Pancreas (tissue), 10 donors: ENCODE results near the gene ADCY1. TPM values are rescaled to one million over a fixed set of nuclear protein-coding genes. Genes with fewer than 3 reads are reported as not detected.
A peak's percentile ranks its signal among the peaks of the same experiment; 100 is the strongest.

ENCODE experiments used
- ATAC-seq, 4 donors: fragments of 200-7000 bp; cut with Tn5 transposase; one replicate each; pipeline versions ENCODE4 v1.8.0 to v1.9.1; 2020; ENCODE audit warnings: mild to moderate bottlenecking in 4 of 4, moderate library complexity in 4 of 4
- DNase-seq, 6 donors: peaks; one replicate each; pipeline ENCODE4 v3.0.0-alpha.2; 2020
- FAIRE-seq: peaks from 2 replicates; lab custom pipeline; 2012; peaks lifted over from hg19 to GRCh38; lab: Jason Lieb, UNC
- H3K27ac ChIP-seq, 4 donors: fragments of 200-600 bp; sonication (generic); 1 replicate in 3 of 4; 2 replicates in 1 of 4; pipeline versions ENCODE4 v1.5.0 to v1.8.0; 2020
- H3K27me3 ChIP-seq, 4 donors: fragments of 200-600 bp; one replicate each; pipeline ENCODE4 v1.8.0; 2021
- H3K36me3 ChIP-seq, 3 donors: fragments of 200-600 bp; sonication (generic) in 1 of 3; one replicate each; pipeline versions ENCODE4 v1.5.0 to v1.8.0; 2020 to 2021
- H3K4me1 ChIP-seq, 3 donors: fragments of 200-600 bp; one replicate each; pipeline ENCODE4 v1.8.0; 2021
- H3K4me3 ChIP-seq, 4 donors: fragments of 200-600 bp; sonication (generic) in 2 of 4; one replicate each; pipeline versions ENCODE4 v1.5.0 to v1.8.0; 2020 to 2021
- H3K9me3 ChIP-seq, 4 donors: fragments of 200-600 bp; one replicate each; pipeline ENCODE4 v1.8.0; 2021
- whole genome bisulfite sequencing, 2 donors: extraction: QIAGEN DNeasy Blood & Tissue Kit; methylation state at CpG; one replicate each; pipeline ENCODE4 v1.1.7; 2013; 5-methylcytosine and 5-hydroxymethylcytosine counted together
- intact Hi-C, 3 donors: fragments of 100-400 bp; cut with DNase I; formaldehyde crosslinking; loops; one replicate each; pipeline versions ENCODE4 v1.11.1 to v1.14.2; 2022
- polyA plus RNA-seq, 2 donors: library from polyadenylated mRNA; stranded (reverse); fragments of 200-250 nt; gene quantifications; one replicate each; pipeline ENCODE4 v1.2.3, GENCODE V29; 2013
- total RNA-seq, 6 donors: library from RNA; stranded (reverse); fragmentation: NEBNext Ultra II Directional in 4 of 6; extraction: Animal tissue kit (Norgen Biotek cat#: 25700) in 4 of 6; gene quantifications; one replicate each; pipeline versions ENCODE4 v1.2.1 to v1.2.4, GENCODE V29; 2021 to 2023
- TF ChIP-seq, protein P1 (sequence below), 4 donors: fragments of 200-600 bp; sonication (generic) in 3 of 4; IDR thresholded peaks; one replicate each; pipeline versions ENCODE4 v1.5.0 to v1.8.0; 2021; ENCODE audit warnings: antibody characterized with exemption in 4 of 4
- donor health status: healthy with polysubstance abuse.
- donor health status: DM: no; HTN: no; CAD: no; lungs with moderate emphysema.
- donor health status: DM: no; HTN: no; CAD: no.
- donor health status: control.
- donor health status: control.
- donor health status: Bipolar disorder and iron deficiency.
- donor health status: DM: yes; HTN: yes; CAD: no.
- donor health status: DM: no; HTN: no; CAD: no.
- donor health status: DM: no; HTN: no; CAD: no.
- donor health status: DM: yes; HTN: yes; CAD: no.

Gene ADCY1
- total and polyA plus RNA-seq, 8 donors: 1.0 to 5.8 (median 4.2) TPM

DNA sequence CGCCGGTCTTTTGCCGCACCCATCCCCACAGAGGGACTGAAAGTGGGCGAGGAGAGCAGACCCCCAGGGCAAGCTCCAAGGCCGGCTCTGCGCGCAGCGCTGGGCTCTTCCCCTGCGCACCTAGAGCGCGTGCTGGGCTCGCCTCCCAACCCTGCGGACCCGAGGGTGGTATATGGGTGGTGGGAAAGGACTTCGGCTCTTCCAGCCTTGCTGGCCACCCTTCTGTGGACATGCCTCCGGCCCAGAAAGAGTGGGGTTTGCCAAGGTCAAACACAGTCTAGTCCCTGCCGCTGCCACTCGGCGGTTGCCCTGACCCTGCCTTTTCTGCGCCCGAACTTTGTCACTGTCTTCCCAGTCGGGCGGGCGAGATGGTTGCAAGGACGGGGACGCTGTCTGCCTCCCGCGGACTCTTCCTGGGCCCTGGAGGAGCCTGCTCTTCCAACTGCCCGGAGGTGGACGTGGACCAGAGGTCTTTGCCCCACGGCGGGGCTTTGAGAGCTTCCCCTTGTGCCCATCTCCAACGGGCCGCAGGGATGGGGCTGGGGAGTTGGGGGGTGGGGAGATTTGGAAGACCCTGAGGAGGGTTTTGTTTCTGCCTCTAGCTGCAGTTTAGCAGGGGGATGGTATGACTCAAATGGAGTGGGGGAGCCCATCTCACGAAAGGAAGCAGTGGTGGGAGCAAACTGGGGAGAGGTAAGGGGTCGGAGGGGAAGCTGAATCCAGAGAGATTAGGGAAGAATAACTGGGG lies 1.5 kb downstream of the ADCY1 start:
- peak overlapping the region; percentile 34 to 68 (median 48) for H3K4me3 ChIP-seq
- intact Hi-C loops: no loop called here
- WGBS, 2 donors: 11 to 16% methylated on average over 36 of the region's 36 CpGs
- H3K9me3 ChIP-seq: no peaks in the 10 kb centered on the region
- H3K4me1 ChIP-seq: no peaks in the 10 kb centered on the region
- peak in 2 of 6 donors; percentile 10 to 71 for DNase-seq
- peak; percentile 39 to 52 (median 43) for ATAC-seq
- H3K27ac ChIP-seq: no peak overlapping the region
- FAIRE-seq: no peak
- TF ChIP-seq, protein P1, sequence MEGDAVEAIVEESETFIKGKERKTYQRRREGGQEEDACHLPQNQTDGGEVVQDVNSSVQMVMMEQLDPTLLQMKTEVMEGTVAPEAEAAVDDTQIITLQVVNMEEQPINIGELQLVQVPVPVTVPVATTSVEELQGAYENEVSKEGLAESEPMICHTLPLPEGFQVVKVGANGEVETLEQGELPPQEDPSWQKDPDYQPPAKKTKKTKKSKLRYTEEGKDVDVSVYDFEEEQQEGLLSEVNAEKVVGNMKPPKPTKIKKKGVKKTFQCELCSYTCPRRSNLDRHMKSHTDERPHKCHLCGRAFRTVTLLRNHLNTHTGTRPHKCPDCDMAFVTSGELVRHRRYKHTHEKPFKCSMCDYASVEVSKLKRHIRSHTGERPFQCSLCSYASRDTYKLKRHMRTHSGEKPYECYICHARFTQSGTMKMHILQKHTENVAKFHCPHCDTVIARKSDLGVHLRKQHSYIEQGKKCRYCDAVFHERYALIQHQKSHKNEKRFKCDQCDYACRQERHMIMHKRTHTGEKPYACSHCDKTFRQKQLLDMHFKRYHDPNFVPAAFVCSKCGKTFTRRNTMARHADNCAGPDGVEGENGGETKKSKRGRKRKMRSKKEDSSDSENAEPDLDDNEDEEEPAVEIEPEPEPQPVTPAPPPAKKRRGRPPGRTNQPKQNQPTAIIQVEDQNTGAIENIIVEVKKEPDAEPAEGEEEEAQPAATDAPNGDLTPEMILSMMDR (IDR thresholded peaks at IDR 0.05): no peak
- H3K36me3 ChIP-seq: no peaks in the 10 kb centered on the region
- no peaks in the 10 kb centered on the region for H3K27me3 ChIP-seq

DNA sequence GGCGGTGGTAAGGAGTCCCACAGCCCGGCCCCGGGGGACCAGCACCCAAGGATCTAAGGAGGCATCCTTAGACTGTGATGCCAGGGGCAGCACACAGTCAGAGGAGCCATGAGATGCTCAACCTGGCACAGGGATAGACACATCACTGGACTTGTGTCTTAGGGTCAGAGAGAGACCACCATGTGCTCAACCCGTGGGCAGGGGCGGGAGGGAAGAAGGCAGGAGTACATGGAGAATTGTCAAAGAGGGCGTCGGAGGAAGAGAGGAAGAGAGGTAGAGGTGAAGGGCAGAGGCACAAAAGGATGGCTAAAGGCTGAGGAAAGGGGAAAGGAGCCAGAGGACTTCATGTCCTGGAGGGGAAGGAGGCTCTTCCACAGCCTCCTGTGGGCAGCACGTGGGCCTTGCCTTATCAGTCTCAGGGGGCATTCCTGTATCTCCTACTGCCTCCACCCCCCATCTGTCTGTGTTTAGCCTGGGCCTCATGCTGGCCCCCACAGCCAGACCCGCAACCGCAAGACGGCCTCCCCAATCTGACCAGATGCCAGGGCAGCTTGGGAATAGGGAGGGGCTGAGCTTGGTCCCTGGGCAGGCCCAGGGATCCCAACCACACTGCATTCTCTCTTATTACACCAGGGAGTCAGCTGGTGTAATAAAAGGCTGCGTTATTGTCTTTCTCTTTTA lies 2.2 kb downstream of the ADCY1 start:
- no peaks in the 10 kb centered on the region for H3K36me3 ChIP-seq
- H3K4me3 ChIP-seq: peak overlapping the region in 1 of 4 donors; percentile 59
- H3K4me1 ChIP-seq: no peaks in the 10 kb centered on the region
- peak in 1 of 6 donors; percentile 1 for DNase-seq
- WGBS, 2 donors: 70 to 80% methylated on average over 12 of the region's 12 CpGs
- intact Hi-C loops: no loop called here
- no peaks in the 10 kb centered on the region for H3K27me3 ChIP-seq
- no peak for ATAC-seq
- FAIRE-seq: no peak
- TF ChIP-seq, protein P1 (IDR thresholded peaks at IDR 0.05): no peak
- H3K27ac ChIP-seq: no peak overlapping the region
- no peaks in the 10 kb centered on the region for H3K9me3 ChIP-seq

GRCh38 chr7:45578022-45578421 lies 3.9 kb downstream of the ADCY1 start:
- DNase-seq (no peak), FAIRE-seq (no peak), ATAC-seq (no peak)
- no peaks in the 10 kb centered on the region for H3K27me3 ChIP-seq
- H3K36me3 ChIP-seq: no peaks in the 10 kb centered on the region
- no peaks in the 10 kb centered on the region for H3K9me3 ChIP-seq
- WGBS, 2 donors: 67 to 70% methylated on average over 3 of the region's 3 CpGs
- TF ChIP-seq, protein P1 (IDR thresholded peaks at IDR 0.05): no peak
- no peak overlapping the region for H3K27ac ChIP-seq
- no peaks in the 10 kb centered on the region for H3K4me1 ChIP-seq
- intact Hi-C loops: no loop called here
- H3K4me3 ChIP-seq: no peak overlapping the region

- ATAC-seq: no peak
These were observed 4.3 kb downstream of the ADCY1 start for GRCh38 chr7:45578467-45578866.

More at GRCh38 chr7:45578467-45578866, 4.3 kb downstream of the ADCY1 start:
- no peak overlapping the region for H3K27ac ChIP-seq
- DNase-seq (no peak), FAIRE-seq (no peak)
- intact Hi-C loops: no loop called here
- no peaks in the 10 kb centered on the region for H3K27me3 ChIP-seq
- no peaks in the 10 kb centered on the region for H3K4me1 ChIP-seq
- TF ChIP-seq, protein P1 (IDR thresholded peaks at IDR 0.05): no peak
- no peak overlapping the region for H3K4me3 ChIP-seq
- H3K36me3 ChIP-seq: no peaks in the 10 kb centered on the region
- WGBS, 2 donors: 91 to 100% methylated on average over 1 of the region's 1 CpG
- H3K9me3 ChIP-seq: no peaks in the 10 kb centered on the region
